Measurements from ENCODE around the gene RPAP3.

RPAP3 gene

DNA sequence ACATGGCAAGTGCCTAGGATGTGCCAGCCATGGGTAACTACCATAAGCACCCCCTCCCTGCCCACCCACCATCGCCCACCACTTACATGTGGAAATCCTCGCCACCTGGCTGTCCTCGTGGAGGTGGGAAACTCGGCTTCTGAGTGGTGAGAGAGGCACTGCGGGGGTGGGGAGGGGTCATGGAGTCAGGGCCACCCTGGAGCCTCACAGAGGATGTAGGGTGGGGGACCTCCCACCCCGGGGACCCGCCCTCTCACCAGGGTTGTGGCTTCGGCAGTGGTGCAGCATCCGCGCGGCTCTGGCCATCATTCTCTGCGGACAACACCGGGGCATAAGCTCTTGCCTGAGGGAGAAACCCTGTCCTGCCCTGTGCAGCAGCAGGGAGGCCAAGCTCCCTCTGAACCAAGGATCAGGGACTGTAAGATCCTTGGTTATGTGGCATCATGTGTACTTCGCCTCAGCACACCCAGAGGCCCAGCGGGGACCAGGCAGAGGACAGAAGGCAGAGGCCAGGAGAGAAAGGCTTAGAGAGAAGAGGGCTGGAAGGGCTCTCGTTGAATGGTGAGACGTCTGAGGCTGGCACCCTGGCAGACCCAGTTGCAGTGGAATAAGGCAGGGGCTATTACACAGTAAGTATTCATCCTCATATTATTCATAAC is 32.2 kb upstream of the RPAP3 start:
- TF ChIP-seq, protein P1, sequence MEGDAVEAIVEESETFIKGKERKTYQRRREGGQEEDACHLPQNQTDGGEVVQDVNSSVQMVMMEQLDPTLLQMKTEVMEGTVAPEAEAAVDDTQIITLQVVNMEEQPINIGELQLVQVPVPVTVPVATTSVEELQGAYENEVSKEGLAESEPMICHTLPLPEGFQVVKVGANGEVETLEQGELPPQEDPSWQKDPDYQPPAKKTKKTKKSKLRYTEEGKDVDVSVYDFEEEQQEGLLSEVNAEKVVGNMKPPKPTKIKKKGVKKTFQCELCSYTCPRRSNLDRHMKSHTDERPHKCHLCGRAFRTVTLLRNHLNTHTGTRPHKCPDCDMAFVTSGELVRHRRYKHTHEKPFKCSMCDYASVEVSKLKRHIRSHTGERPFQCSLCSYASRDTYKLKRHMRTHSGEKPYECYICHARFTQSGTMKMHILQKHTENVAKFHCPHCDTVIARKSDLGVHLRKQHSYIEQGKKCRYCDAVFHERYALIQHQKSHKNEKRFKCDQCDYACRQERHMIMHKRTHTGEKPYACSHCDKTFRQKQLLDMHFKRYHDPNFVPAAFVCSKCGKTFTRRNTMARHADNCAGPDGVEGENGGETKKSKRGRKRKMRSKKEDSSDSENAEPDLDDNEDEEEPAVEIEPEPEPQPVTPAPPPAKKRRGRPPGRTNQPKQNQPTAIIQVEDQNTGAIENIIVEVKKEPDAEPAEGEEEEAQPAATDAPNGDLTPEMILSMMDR (IDR thresholded peaks at IDR 0.05; ENCODE audit: borderline replicate concordance, control extremely low read depth, extremely low read depth, insufficient read depth, missing control alignments): no peak

DNA sequence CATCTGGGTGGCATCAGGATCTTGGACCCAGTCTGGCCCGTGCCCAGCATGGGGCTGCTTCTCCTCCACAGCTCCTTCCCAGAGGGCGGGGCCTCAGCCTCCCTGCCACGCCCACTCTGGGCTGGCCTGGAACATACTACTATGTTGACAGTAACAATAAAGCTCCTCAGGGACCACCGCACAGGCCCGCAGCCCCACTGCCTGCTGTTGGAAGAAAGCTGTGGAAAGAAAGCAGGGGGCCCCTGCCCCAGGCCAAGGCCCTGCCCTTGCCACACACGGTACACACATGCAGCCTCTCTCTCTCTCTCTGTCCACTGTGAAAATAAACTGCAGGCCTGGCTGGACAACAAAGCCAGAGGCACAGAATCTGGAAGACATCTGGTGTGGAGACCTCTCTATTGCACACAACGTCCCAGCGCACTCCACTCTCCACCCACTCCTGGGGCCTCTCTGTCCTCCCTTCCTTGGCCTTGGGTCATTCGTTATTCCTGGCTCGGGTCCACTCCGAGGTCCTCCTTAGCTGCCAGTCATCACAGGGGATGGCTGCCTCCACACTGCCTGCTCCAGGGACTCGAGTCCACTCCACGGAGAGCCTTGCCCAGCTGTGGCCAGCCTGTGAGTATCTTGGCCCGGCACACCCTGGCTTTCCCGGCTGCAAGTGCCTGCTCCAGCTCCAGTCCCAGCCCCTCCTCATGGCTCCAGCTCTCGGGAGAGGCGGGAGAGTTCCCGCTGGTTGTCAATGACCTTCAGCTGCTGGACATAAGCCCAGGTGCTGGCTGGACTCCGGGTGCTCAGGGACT is 31.2 kb upstream of the RPAP3 start:
- TF ChIP-seq, protein P1 (IDR thresholded peaks at IDR 0.05; ENCODE audit: borderline replicate concordance, control extremely low read depth, extremely low read depth, insufficient read depth, missing control alignments): no peak
- no peak for DNase-seq (ENCODE audit: low spot score)
- in situ Hi-C loops (cut with MboI; ENCODE audit: low sequenced_read_pairs, unreplicated experiment): loop anchor here (10.0 kb wide), 1 partner anchor 98 kb away; no protein-coding TSS in a partner anchor

More for the DNA sequence above, 32.2 kb upstream of the RPAP3 start:
- in situ Hi-C loops (cut with MboI; ENCODE audit: low sequenced_read_pairs, unreplicated experiment): loop anchor here (10.0 kb wide), 1 partner anchor 97 kb away; no protein-coding TSS in a partner anchor
- no peak for DNase-seq (ENCODE audit: low spot score)

DNA sequence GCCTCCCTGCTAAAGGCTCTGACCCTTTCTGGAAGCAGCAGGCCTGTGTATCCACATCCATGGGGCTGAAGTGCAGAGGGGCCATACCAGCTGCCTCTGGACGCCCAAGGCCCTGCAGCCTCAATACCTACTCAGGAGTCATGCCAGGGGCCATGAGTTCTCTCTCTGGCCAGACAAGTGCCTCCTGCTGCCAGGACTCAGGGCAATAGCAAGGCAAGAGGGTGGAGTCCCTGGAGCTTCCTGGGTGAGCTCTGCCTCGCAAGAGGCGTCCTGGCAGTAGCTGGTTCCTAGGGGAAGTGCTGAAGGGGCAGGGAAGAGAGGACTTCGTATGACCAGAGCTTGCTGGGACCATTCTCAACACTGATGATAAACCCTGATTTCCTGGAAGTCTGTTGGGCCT is 30.4 kb upstream of the RPAP3 start:
- TF ChIP-seq, protein P1 (IDR thresholded peaks at IDR 0.05; ENCODE audit: borderline replicate concordance, control extremely low read depth, extremely low read depth, insufficient read depth, missing control alignments): no peak
- in situ Hi-C loops (cut with MboI; ENCODE audit: low sequenced_read_pairs, unreplicated experiment): loop anchor here (10.0 kb wide), 1 partner anchor 99 kb away; no protein-coding TSS in a partner anchor
- no peak for DNase-seq (ENCODE audit: low spot score)

DNA sequence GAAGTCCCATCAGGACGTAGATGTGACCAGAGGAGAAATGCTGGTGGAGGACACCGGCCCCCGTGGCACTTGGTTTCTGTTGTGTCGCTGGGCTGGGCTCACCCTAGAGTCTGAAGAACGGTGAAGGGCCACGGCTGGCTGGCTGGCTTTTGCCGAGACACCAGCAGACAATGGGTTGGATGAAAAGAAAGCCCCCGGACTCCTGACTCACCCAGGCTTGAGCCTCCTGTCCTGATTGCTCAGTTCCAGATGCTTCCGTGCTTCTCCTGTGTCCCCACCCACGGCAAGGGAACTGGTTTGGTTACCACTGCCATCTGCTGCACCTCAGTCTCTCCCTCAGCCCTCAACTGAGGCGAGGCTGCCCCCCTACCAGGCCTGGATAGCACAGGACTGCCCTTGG is 29.8 kb upstream of the RPAP3 start:
- in situ Hi-C loops (cut with MboI; ENCODE audit: low sequenced_read_pairs, unreplicated experiment): loop anchor here (10.0 kb wide), 1 partner anchor 99 kb away; no protein-coding TSS in a partner anchor
- DNase-seq (ENCODE audit: low spot score): no peak
- TF ChIP-seq, protein P1 (IDR thresholded peaks at IDR 0.05; ENCODE audit: borderline replicate concordance, control extremely low read depth, extremely low read depth, insufficient read depth, missing control alignments): no peak

DNA sequence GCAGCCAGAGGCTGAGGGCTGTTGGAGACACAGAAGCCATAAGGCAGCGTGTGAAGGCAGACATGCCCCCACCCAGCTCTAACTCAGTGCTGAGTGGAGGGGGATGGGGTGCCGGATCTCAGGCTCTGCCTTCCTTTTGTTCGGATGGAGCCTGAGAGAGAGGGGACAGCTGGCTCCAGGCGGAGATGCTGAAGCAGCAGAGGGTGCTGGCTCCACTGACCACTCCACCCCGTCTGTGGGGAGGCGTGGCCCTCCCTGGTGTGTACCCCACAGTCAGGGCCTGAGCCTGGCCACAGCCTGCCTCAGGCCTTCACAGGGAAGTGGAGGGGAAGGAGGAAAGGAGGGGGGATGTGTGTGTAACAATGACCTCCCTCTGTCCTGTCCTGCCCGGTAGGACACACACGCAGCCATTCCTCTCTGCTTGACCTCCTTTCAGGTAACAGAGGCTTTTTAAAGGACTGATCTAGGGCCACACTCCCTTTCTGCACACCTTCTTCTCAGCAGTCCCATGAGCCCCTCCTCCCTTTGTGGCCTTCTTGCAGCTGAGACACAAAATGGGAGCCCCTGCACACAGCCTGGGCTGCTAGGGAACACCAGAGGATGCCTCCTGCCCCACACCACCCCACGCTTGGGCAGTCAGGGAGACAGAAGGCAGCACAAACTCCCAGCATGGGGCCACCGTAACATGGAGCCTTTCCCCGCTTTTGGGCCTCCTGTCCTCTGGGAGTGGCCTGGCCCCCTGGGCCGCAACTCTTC is 29.1 kb upstream of the RPAP3 start:
- TF ChIP-seq, protein P1 (IDR thresholded peaks at IDR 0.05; ENCODE audit: borderline replicate concordance, control extremely low read depth, extremely low read depth, insufficient read depth, missing control alignments): no peak
- in situ Hi-C loops (cut with MboI; ENCODE audit: low sequenced_read_pairs, unreplicated experiment): loop anchor here (10.0 kb wide), 1 partner anchor 100 kb away; no protein-coding TSS in a partner anchor

DNA sequence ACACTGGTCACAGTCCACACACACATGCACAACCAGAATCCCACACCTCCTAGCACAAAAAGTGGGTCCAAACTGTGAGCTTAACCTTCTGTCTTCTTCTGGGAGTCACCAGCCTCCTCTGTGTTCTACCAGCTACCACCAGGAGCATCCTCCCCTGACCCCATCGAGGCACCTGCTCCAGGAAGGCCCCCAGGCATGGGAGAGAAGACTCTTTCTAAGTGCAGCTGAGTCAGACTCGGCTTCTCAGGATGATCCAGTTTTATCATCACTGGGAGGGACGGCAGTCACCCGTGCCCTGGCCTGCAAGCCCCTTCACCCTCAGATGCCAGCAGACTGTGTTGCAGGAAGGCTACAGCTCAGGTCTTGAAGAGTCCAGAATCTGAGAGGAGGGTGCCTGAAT is 27.3 kb upstream of the RPAP3 start:
- no peak for DNase-seq (ENCODE audit: low spot score)
- TF ChIP-seq, protein P1 (IDR thresholded peaks at IDR 0.05; ENCODE audit: borderline replicate concordance, control extremely low read depth, extremely low read depth, insufficient read depth, missing control alignments): no peak
- in situ Hi-C loops (cut with MboI; ENCODE audit: low sequenced_read_pairs, unreplicated experiment): loop anchor here (10.0 kb wide), 1 partner anchor 102 kb away; no protein-coding TSS in a partner anchor

More for the DNA sequence above, 29.1 kb upstream of the RPAP3 start:
- DNase-seq (ENCODE audit: low spot score): no peak
